Retinal pigment epithelial cell (primary cell): Measurements from ENCODE around the gene LRRC4C.

Experiments
- DNase-seq: peaks from one replicate; pipeline ENCODE4 v3.0.0-alpha.2; 2010; ENCODE audit warnings: low read depth
- H3K4me3 ChIP-seq: 2 replicates; pipeline ENCODE4 v1.5.1; 2011; ENCODE audit warnings: mild to moderate bottlenecking, low read length, control low read depth, moderate library complexity
- TF ChIP-seq, protein P1 (sequence below): conservative IDR thresholded peaks from 2 replicates; pipeline ENCODE4 v1.5.1; 2011; ENCODE audit warnings: low read depth, low read length, control low read depth, inconsistent platforms

The LRRC4C gene

GRCh38 chr11:41201156-41201555 lies 258.3 kb downstream of the LRRC4C start:
- no peak for DNase-seq

GRCh38 chr11:41190437-41191082 lies 268.9 kb downstream of the LRRC4C start:
- no peak for DNase-seq
- H3K4me3 ChIP-seq = no peak overlapping the region
- TF ChIP-seq, protein P1, sequence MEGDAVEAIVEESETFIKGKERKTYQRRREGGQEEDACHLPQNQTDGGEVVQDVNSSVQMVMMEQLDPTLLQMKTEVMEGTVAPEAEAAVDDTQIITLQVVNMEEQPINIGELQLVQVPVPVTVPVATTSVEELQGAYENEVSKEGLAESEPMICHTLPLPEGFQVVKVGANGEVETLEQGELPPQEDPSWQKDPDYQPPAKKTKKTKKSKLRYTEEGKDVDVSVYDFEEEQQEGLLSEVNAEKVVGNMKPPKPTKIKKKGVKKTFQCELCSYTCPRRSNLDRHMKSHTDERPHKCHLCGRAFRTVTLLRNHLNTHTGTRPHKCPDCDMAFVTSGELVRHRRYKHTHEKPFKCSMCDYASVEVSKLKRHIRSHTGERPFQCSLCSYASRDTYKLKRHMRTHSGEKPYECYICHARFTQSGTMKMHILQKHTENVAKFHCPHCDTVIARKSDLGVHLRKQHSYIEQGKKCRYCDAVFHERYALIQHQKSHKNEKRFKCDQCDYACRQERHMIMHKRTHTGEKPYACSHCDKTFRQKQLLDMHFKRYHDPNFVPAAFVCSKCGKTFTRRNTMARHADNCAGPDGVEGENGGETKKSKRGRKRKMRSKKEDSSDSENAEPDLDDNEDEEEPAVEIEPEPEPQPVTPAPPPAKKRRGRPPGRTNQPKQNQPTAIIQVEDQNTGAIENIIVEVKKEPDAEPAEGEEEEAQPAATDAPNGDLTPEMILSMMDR = no peak

More at GRCh38 chr11:41201156-41201555, 258.3 kb downstream of the LRRC4C start:
- H3K4me3 ChIP-seq = no peak overlapping the region
- TF ChIP-seq, protein P1 = peak; percentile 55

DNA sequence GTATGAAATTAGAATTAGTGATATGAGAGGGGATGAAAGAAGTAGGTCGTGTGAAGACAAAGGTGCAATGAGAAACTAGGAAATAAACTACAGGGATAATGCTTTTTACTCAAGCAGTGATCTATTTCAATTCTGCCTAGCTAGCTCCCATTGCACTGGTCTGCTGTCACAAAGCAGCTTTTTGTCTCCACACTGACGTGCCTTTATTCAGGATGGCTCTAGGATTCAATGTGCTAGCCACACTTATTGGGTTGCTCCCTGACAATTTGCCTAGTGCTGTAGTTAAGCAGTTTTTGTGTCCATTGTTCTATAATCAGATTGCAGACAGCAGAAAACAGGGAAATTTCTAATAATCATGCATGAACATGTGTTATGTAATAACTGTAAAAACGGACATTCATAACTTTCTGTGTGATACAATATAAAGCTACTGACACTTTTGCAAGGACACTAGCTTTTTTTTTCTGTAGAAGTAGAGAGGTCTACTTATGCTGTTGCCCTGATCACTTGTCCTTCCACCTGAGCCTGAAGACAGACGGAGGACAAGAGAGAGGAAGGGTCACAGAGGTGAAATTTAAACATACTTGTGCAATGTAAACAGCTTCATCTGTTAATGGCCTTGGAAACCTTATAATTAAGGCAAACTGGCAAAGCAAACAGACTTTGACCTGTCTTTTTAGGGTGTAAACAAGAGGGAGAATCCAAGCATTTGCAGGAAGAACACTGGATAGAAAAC lies 269.6 kb downstream of the LRRC4C start:
- TF ChIP-seq, protein P1 = no peak
- DNase-seq = no peak
- H3K4me3 ChIP-seq = no peak overlapping the region

DNA sequence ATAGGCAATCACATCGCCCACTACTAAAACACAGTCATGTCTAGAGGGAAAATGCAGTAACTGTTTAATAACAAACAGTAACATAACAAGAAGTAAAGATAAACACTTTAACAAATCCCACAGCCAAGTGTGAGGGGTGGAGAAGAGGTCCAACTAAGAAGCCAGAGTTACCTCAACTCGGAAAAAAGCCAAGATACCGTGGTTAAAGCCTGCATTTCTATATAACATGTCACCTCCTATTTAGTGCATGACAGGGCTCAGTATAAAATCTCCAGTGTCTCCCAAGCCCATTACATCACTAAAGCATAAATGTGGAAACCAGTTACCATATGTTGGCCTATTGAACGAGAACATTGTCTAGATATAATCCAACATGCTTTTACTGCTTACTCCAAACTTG lies 281.7 kb downstream of the LRRC4C start:
- no peak overlapping the region for H3K4me3 ChIP-seq
- TF ChIP-seq, protein P1 = no peak
- no peak for DNase-seq

GRCh38 chr11:41175304-41175972 lies 284.0 kb downstream of the LRRC4C start:
- no peak for DNase-seq
- TF ChIP-seq, protein P1 = no peak
- no peak overlapping the region for H3K4me3 ChIP-seq

GRCh38 chr11:41146326-41146725 lies 313.1 kb downstream of the LRRC4C start:
- H3K4me3 ChIP-seq = no peak overlapping the region
- no peak for DNase-seq
- TF ChIP-seq, protein P1 = no peak
